GM23338 (cell line): ENCODE measurements around the gene MAMDC2.

ENCODE experiments used
- EZH2 ChIP-seq: fragments of 200-600 bp; sonication (generic); IDR thresholded peaks from one replicate; pipeline ENCODE4 v1.8.0; 2017; ENCODE audit warnings: antibody characterized with exemption, mild to moderate bottlenecking, low read depth; ENCODE audit not compliant: unreplicated experiment
- EZH2phosphoT487 ChIP-seq: fragments of 200-600 bp; sonication (generic); IDR thresholded peaks from one replicate; pipeline ENCODE4 v1.8.1; 2018; ENCODE audit warnings: antibody characterized with exemption; ENCODE audit not compliant: unreplicated experiment
- NANOG ChIP-seq: IDR thresholded peaks from 2 replicates; pipeline ENCODE4 v1.6.1; 2016; ENCODE audit warnings: antibody characterized with exemption, borderline replicate concordance
- POLR2AphosphoS5 ChIP-seq: IDR thresholded peaks from 2 replicates; pipeline ENCODE4 v1.6.1; 2016; ENCODE audit warnings: antibody characterized with exemption, low read depth
- TF ChIP-seq, protein P1 (sequence below), 2 experiments: fragments of 200-600 bp in 1 of 2; sonication (generic) in 1 of 2; conservative IDR thresholded peaks; 2 replicates each; pipeline versions ENCODE4 v1.5.1 to v1.6.1; 2016 to 2017; ENCODE audit warnings: antibody characterized with exemption in 2 of 2, low read depth in 2 of 2, mild to moderate bottlenecking in 2 of 2, moderate library complexity in 1 of 2
- TF ChIP-seq, protein P2 (sequence below): IDR thresholded peaks from one replicate; pipeline ENCODE4 v1.6.1; 2018; ENCODE audit warnings: antibody characterized with exemption; ENCODE audit not compliant: unreplicated experiment

DNA sequence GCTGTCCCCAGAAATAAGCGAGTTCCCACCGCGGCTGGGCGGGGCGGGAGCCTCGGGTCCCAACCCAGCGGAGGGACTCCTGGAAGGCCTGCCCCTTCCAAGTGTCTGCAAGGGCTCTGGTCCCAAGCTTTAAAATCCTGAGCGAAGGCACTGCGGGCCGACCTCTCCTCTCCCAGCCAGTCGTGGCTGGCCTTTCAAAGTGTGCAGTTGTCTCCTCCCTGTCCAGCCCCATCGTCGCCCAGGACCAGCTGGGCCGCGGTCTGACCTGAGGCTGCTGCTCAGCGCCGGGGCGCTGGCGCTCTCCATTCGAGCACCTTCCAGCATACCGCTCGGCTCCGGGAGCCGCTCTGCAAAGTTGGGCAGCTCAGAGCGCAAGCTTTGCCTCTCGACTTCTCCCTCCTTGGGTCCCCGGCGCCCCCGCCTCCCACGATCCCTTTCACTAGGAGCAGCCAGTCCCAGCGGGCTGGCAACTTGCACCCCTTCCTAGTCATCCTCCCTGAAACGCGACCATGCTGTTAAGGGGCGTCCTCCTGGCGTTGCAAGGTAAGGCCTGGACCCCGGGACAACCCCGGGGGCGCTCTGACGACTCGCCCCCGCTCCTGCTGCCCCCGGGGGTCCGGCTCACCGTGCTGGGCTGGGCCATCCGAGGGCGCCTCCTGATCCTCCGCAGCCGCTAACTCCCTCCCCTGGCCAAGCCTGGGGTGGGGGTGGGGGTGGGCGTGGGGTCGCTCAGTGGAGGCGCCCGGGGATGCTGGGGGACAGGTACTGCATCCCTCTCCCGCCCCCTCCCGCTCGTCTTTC lies at the start of gene MAMDC2:
- no peak for TF ChIP-seq EZH2
- TF ChIP-seq, protein P1, sequence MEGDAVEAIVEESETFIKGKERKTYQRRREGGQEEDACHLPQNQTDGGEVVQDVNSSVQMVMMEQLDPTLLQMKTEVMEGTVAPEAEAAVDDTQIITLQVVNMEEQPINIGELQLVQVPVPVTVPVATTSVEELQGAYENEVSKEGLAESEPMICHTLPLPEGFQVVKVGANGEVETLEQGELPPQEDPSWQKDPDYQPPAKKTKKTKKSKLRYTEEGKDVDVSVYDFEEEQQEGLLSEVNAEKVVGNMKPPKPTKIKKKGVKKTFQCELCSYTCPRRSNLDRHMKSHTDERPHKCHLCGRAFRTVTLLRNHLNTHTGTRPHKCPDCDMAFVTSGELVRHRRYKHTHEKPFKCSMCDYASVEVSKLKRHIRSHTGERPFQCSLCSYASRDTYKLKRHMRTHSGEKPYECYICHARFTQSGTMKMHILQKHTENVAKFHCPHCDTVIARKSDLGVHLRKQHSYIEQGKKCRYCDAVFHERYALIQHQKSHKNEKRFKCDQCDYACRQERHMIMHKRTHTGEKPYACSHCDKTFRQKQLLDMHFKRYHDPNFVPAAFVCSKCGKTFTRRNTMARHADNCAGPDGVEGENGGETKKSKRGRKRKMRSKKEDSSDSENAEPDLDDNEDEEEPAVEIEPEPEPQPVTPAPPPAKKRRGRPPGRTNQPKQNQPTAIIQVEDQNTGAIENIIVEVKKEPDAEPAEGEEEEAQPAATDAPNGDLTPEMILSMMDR (conservative IDR thresholded peaks at IDR 0.05; ENCODE audit: low read depth in 2 of 2): no peak
- TF ChIP-seq POLR2AphosphoS5: peak; percentile 31; the same call in 1 of the 2 replicates
- no peak for TF ChIP-seq EZH2phosphoT487
- TF ChIP-seq, protein P2, sequence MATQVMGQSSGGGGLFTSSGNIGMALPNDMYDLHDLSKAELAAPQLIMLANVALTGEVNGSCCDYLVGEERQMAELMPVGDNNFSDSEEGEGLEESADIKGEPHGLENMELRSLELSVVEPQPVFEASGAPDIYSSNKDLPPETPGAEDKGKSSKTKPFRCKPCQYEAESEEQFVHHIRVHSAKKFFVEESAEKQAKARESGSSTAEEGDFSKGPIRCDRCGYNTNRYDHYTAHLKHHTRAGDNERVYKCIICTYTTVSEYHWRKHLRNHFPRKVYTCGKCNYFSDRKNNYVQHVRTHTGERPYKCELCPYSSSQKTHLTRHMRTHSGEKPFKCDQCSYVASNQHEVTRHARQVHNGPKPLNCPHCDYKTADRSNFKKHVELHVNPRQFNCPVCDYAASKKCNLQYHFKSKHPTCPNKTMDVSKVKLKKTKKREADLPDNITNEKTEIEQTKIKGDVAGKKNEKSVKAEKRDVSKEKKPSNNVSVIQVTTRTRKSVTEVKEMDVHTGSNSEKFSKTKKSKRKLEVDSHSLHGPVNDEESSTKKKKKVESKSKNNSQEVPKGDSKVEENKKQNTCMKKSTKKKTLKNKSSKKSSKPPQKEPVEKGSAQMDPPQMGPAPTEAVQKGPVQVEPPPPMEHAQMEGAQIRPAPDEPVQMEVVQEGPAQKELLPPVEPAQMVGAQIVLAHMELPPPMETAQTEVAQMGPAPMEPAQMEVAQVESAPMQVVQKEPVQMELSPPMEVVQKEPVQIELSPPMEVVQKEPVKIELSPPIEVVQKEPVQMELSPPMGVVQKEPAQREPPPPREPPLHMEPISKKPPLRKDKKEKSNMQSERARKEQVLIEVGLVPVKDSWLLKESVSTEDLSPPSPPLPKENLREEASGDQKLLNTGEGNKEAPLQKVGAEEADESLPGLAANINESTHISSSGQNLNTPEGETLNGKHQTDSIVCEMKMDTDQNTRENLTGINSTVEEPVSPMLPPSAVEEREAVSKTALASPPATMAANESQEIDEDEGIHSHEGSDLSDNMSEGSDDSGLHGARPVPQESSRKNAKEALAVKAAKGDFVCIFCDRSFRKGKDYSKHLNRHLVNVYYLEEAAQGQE: no peak
- no peak for TF ChIP-seq NANOG
